Measurements from ENCODE around the gene NFIL3.
"Not testable (repeated sequence)": the region's sequence is repeated elsewhere in the genome, so short reads cannot be mapped to it uniquely, and the experiment has no call there.

NFIL3 gene, protein sequence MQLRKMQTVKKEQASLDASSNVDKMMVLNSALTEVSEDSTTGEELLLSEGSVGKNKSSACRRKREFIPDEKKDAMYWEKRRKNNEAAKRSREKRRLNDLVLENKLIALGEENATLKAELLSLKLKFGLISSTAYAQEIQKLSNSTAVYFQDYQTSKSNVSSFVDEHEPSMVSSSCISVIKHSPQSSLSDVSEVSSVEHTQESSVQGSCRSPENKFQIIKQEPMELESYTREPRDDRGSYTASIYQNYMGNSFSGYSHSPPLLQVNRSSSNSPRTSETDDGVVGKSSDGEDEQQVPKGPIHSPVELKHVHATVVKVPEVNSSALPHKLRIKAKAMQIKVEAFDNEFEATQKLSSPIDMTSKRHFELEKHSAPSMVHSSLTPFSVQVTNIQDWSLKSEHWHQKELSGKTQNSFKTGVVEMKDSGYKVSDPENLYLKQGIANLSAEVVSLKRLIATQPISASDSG

DNA sequence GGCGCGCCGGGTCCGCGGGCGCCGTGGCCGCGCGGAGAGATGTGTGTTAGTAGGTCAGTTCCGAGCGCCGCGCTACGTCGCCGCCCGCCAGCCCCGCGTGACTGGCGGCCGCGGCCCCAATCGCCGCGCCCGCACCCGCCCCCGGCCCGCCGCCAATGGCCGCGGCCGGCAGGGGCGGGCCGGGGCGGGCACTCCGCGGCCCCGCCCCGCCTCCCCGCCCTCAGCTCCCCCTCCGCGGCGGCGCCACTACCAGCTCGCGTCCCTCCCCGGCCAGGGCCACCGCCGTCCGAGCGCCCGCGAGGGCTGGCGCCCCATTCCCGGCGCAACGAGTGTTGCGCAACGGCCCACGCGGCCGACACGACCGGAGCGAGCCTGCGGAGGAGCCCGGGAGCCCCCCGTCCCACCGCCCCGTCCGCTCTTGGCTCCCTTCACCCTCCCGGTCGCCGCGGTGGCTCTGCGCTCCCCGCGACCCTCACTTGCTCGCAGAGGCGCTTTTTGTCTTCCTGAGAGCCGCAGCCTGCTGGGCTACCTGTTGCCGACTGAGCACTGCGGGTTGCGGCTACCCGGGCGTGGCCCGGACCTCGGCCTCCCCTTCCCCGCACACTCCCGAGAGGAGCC is at the start of gene NFIL3:
TSS of gene NFIL3 (minus strand) at position 48 of the 618 bp plus-strand sequence. CDS start 13,098 bp downstream, outside the sequence.
- H3K4me3 Mint-ChIP-seq: peak within 1 kb of the TSS; percentile 95 to 97
- H3K27me3 Mint-ChIP-seq: peaks cover 38% of the 10 kb centered on the region
- ATAC-seq (peak; percentile 72), DNase-seq (peak; percentile 66 to 69)
- peak within 1 kb of the TSS; percentile 93 to 97 for H3K27ac Mint-ChIP-seq
- H3K9me3 Mint-ChIP-seq: no peaks in the 10 kb centered on the region
- H3K4me1 Mint-ChIP-seq: peaks cover 75% of the 10 kb centered on the region

DNA sequence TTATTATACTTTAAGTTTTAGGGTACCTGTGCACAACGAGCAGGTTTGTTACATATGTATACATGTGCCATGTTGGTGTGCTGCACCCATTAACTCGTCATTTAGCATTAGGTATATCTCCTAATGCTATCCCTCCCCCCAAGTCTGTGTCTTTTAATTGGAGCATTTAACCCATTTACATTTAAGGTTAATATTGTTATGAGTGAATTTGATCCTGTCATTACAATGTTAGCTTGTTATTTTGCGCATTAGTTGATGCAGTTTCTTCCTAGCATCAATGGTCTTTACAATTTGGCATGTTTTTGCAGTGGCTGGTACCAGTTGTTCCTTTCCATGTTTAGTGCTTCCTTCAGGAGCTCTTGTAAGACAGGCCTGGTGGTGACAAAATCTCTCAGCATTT is 47.9 kb upstream of the NFIL3 start:
- not testable (repeated sequence) for H3K4me3 Mint-ChIP-seq, DNase-seq, ATAC-seq, H3K27ac Mint-ChIP-seq, H3K4me1 Mint-ChIP-seq
- Mint-ChIP-seq H3K27me3 (peaks cover 57% of the 10 kb centered on the region), H3K9me3 (peaks cover 9 to 27% of the 10 kb centered on the region in 2 donors)

DNA sequence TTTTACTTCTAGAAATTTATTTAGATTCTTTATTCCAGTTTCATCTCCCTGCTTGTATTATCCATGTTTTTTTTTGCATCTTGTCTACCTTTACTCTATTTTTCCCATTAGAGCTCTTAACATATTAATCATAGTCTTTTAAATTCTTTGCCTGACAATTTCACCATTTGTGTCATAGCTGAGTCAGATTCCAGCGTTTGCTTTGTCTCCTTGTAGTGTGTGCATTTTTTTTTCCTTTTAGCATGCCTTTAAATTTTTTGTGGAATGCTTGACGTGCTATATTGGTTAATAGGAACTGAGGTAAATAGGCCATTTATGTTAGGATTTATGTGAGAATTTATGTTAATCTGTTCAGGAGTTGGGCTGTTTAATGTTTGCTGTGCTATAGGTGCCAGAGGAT is 41.8 kb upstream of the NFIL3 start:
- no peak for DNase-seq
- peaks cover 9 to 29% of the 10 kb centered on the region in 2 donors for H3K9me3 Mint-ChIP-seq
- H3K27ac Mint-ChIP-seq: no peak overlapping the region
- ATAC-seq: no peak
- peaks cover 49% of the 10 kb centered on the region for H3K27me3 Mint-ChIP-seq
- no peak overlapping the region for H3K4me3 Mint-ChIP-seq
- no peaks in the 10 kb centered on the region for H3K4me1 Mint-ChIP-seq

DNA sequence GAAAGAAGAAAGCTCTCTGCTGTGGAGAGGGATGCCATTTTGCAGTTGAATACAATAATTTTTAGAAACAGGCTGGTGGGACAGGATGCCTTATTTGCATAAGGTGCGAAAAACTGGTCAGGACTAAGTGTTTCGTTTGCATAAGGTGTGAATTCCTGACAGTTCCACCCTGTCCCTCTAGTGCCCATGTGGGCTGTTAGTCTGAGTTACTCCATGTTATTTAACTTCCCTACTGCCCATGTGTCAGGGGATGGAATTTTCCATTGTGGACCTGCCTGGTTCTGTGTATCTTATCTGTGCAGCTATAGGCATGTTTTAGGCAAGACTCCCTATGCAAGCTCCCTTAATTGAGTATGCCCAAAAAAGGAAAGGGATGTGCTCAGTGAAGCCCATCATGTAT is 35.3 kb upstream of the NFIL3 start:
- DNase-seq (no peak), ATAC-seq (no peak)
- no peaks in the 10 kb centered on the region for H3K4me1 Mint-ChIP-seq
- H3K9me3 Mint-ChIP-seq: no peaks in the 10 kb centered on the region
- H3K4me3 Mint-ChIP-seq: no peak overlapping the region
- peaks cover 33% of the 10 kb centered on the region for H3K27me3 Mint-ChIP-seq
- no peak overlapping the region for H3K27ac Mint-ChIP-seq

GRCh38 chr9:91452844-91453243 is 29.2 kb upstream of the NFIL3 start:
- peaks cover 18% of the 10 kb centered on the region for H3K27me3 Mint-ChIP-seq
- no peaks in the 10 kb centered on the region for H3K4me1 Mint-ChIP-seq
- H3K4me3 Mint-ChIP-seq: no peak overlapping the region
- DNase-seq (no peak), ATAC-seq (no peak)
- no peak overlapping the region for H3K27ac Mint-ChIP-seq
- no peaks in the 10 kb centered on the region for H3K9me3 Mint-ChIP-seq

DNA sequence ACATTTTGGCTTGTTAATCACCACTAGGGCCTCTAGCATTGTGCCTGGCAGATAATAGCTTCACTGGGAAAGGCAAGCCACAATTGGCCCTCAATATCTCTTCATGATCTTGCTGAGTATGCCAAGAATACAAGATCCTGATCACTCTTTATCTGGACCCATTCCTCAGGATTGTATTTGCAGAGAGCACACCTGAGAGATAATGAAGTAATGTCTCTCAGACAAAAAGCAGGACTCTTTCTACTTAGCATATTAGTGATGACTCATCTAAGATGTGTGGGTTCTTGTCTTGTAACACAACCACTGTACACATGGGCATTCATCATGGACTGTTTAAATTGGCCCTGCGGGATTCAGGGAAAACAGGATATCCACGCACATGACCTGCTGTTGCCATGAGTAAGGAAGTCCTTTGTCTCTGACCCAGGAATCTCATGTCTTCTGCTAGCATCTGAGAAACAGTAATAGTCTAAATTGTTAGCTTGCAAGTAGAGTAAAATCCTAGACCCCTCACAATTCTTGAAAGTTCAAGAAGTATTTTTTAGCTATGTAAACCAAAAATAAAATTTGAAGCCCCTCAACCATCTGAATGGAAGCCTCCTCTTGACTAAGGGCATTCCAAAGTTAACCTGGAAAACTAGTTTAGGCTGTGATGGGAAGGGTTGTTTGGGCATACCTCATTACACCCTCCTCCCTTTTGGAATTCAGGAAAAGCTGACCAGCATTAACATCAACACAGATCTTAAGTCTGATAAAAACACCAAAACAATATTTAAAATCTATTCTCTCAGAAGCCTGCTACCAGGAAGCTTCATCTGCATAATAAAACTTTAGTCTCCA is 28.0 kb upstream of the NFIL3 start:
- DNase-seq: no peak
- peaks cover 9% of the 10 kb centered on the region for H3K27me3 Mint-ChIP-seq
- H3K4me1 Mint-ChIP-seq: no peaks in the 10 kb centered on the region
- H3K9me3 Mint-ChIP-seq: no peaks in the 10 kb centered on the region
- no peak overlapping the region for H3K4me3 Mint-ChIP-seq
- ATAC-seq: no peak
- no peak overlapping the region for H3K27ac Mint-ChIP-seq

DNA sequence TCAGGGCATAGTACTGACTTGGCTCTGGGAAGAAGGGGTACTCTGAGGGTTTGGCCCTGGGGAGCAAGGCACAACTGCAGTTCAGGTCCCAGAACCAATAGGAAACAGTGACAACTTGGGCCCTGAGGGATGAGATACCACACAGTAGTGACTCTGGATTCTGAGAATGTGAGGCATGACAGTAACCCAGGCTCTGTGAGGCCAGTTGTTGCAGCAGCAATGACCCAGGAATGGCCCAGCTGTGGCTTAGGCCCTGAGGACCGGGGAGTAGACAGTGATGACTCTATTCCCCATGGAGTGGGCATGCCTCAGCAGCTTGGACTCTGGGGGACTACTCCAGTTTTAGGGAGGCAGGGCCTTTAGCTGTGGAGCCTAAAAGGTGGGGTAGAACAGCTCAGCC is 21.5 kb upstream of the NFIL3 start:
- no peak overlapping the region for H3K4me3 Mint-ChIP-seq
- no peaks in the 10 kb centered on the region for H3K4me1 Mint-ChIP-seq
- H3K9me3 Mint-ChIP-seq: peaks cover 9 to 28% of the 10 kb centered on the region in 2 donors
- H3K27ac Mint-ChIP-seq: no peak overlapping the region
- ATAC-seq (no peak), DNase-seq (no peak)
- H3K27me3 Mint-ChIP-seq: peaks cover 44% of the 10 kb centered on the region

DNA sequence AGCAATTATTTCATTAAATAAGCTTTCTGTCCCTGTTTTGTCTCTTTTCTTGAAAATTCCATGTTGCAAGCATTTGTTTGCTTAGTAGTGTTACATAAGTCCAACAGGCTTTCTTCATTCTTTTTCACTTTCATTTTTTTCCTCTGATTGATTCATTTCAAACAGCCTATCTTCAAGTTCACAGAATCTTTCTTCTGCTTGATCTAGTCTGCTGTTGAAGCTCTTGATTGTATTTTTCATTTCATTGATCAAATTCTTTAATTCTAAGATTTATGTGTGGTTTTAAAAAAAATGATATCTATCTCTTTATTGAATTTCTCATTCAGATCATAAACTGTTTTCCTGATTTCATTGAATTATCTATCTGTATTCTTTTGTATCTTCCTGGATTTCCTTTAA is 20.4 kb upstream of the NFIL3 start:
- H3K27me3 Mint-ChIP-seq: peaks cover 56% of the 10 kb centered on the region
- ATAC-seq: no peak
- H3K9me3 Mint-ChIP-seq: peaks cover 9 to 28% of the 10 kb centered on the region in 2 donors
- H3K4me1 Mint-ChIP-seq: no peaks in the 10 kb centered on the region
- no peak overlapping the region for H3K27ac Mint-ChIP-seq
- H3K4me3 Mint-ChIP-seq: no peak overlapping the region
- no peak for DNase-seq

- Mint-ChIP-seq H3K27me3 (peaks cover 61% of the 10 kb centered on the region), H3K4me1 (no peaks in the 10 kb centered on the region), H3K27ac (no peak overlapping the region), H3K9me3 (peaks cover 9 to 28% of the 10 kb centered on the region in 2 donors), H3K4me3 (no peak overlapping the region)
- no peak for ATAC-seq
- no peak for DNase-seq
These were observed 19.8 kb upstream of the NFIL3 start for GRCh38 chr9:91443321-91443993.

GRCh38 chr9:91436841-91437240 is 13.2 kb upstream of the NFIL3 start:
- H3K4me1 Mint-ChIP-seq: peaks cover 5% of the 10 kb centered on the region
- H3K27me3 Mint-ChIP-seq: peaks cover 73% of the 10 kb centered on the region
- no peaks in the 10 kb centered on the region for H3K9me3 Mint-ChIP-seq
- no peak for ATAC-seq
- H3K4me3 Mint-ChIP-seq: no peak overlapping the region
- no peak overlapping the region for H3K27ac Mint-ChIP-seq
- DNase-seq: no peak

- peaks cover 43% of the 10 kb centered on the region for H3K27me3 Mint-ChIP-seq
- H3K27ac Mint-ChIP-seq: no peak overlapping the region
- no peak overlapping the region for H3K4me3 Mint-ChIP-seq
- H3K9me3 Mint-ChIP-seq: no peaks in the 10 kb centered on the region
- H3K4me1 Mint-ChIP-seq: peaks cover 8% of the 10 kb centered on the region
- ATAC-seq (peak; percentile 87), DNase-seq (no peak)
These were observed 9.5 kb upstream of the NFIL3 start for GRCh38 chr9:91433180-91433579.

GRCh38 chr9:91431485-91431884 is 7.9 kb upstream of the NFIL3 start:
- H3K27me3 Mint-ChIP-seq: peaks cover 33% of the 10 kb centered on the region
- H3K4me3 Mint-ChIP-seq: no peak overlapping the region
- DNase-seq: no peak
- no peak for ATAC-seq
- H3K27ac Mint-ChIP-seq: no peak overlapping the region
- peaks cover 18% of the 10 kb centered on the region for H3K4me1 Mint-ChIP-seq
- H3K9me3 Mint-ChIP-seq: no peaks in the 10 kb centered on the region

- Mint-ChIP-seq H3K4me1 (peaks cover 38% of the 10 kb centered on the region), H3K27me3 (peaks cover 22% of the 10 kb centered on the region), H3K9me3 (no peaks in the 10 kb centered on the region), H3K4me3 (no peak overlapping the region), H3K27ac (no peak overlapping the region)
- ATAC-seq (no peak), DNase-seq (no peak)
These were observed 5.9 kb upstream of the NFIL3 start for GRCh38 chr9:91429501-91429900.

- Mint-ChIP-seq H3K4me1 (peaks cover 40% of the 10 kb centered on the region), H3K4me3 (no peak overlapping the region), H3K27ac (no peak overlapping the region), H3K9me3 (no peaks in the 10 kb centered on the region), H3K27me3 (peaks cover 23% of the 10 kb centered on the region)
- DNase-seq: no peak
- ATAC-seq: no peak
These were observed 5.3 kb upstream of the NFIL3 start for GRCh38 chr9:91428927-91429351.

DNA sequence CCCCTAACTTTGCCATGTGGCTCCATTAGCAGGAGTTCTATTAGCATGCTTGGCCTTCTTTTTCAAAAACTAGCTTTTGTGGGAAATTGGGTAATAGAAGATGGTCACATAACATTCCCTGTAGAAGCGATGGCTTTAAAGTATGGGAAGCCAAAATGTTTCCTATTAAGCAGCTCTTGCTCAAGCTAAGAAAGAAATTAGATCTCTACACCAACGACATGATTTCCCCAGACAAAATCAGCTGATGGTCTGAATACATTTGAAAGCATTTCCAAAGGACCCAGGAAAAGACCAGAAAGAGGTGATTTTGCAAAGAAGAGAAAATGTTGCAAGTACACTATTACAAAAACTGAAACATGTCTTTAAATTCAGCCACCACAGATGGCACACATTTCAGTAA is 4.8 kb upstream of the NFIL3 start:
- Mint-ChIP-seq H3K4me1 (peaks cover 40% of the 10 kb centered on the region), H3K27ac (no peak overlapping the region), H3K4me3 (peak overlapping the region in 1 of 2 donors; percentile 13), H3K27me3 (peaks cover 23% of the 10 kb centered on the region), H3K9me3 (no peaks in the 10 kb centered on the region)
- ATAC-seq (no peak), DNase-seq (no peak)

Data from stimulated activated naive CD8-positive, alpha-beta T cell treated with anti-CD3 and anti-CD28 coated beads, Interleukin-15, amount 100 ng/mL, for 72 hours (primary cell).